Astrocyte of the cerebellum (primary cell): ENCODE results near the gene PDE8A.

Experiments
- DNase-seq: peaks from one replicate; pipeline ENCODE4 v3.0.0-alpha.2; 2011; ENCODE audit warnings: low read depth
- H3K4me3 ChIP-seq: 2 replicates; pipeline ENCODE4 v1.5.1; 2011; ENCODE audit warnings: mild to moderate bottlenecking, low read depth, low read length, moderate library complexity
- in situ Hi-C: cut with HindIII; loops from 2 replicates; pipeline ENCODE4 v1.10.0; 2017; ENCODE audit warnings: low sequenced_read_pairs
- TF ChIP-seq, protein P1 (sequence below): IDR thresholded peaks from 2 replicates; pipeline ENCODE4 v1.5.1; 2012; ENCODE audit warnings: low read length, low read depth, moderate library complexity, mild to moderate bottlenecking; ENCODE audit errors: missing control alignments

Gene PDE8A

DNA sequence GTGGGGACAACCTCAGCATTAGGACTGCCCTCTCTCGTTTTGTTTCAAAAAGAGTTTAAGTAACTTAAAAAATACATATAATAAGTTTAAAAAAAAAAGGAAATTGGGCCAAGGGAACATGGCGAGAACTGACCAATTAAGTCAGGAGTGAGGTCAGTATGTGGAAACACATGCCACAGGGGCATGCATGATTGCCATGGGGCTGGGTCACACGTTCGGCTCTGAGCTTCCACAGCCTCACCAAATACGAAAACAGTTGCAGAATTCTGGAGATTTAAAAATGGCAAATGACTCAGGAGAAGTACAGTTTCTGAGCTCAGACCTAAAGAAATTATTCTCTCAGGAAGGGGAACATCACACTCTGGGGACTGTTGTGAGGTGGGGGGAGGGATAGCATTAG lies 24.1 kb downstream of the PDE8A start:
- DNase-seq = no peak
- in situ Hi-C loops = no loop called here
- TF ChIP-seq, protein P1, sequence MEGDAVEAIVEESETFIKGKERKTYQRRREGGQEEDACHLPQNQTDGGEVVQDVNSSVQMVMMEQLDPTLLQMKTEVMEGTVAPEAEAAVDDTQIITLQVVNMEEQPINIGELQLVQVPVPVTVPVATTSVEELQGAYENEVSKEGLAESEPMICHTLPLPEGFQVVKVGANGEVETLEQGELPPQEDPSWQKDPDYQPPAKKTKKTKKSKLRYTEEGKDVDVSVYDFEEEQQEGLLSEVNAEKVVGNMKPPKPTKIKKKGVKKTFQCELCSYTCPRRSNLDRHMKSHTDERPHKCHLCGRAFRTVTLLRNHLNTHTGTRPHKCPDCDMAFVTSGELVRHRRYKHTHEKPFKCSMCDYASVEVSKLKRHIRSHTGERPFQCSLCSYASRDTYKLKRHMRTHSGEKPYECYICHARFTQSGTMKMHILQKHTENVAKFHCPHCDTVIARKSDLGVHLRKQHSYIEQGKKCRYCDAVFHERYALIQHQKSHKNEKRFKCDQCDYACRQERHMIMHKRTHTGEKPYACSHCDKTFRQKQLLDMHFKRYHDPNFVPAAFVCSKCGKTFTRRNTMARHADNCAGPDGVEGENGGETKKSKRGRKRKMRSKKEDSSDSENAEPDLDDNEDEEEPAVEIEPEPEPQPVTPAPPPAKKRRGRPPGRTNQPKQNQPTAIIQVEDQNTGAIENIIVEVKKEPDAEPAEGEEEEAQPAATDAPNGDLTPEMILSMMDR = no peak
- H3K4me3 ChIP-seq = no peak overlapping the region

DNA sequence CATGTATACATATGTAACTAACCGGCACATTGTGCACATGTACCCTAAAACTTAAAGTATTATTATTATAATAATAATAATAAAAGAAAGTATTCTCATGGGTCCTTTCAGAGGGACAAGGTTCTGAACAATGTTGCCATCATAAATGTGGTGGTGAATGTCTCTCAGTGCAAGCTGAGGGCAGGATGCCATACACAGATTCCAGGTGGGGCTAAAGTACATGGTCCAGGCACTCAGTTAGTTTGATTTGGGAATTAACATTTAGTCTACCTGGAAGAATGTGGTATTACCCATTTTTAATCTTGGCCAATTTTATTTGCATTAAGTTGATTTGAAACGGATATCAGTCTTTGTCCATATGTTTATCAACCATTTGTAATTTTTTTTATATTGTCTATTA lies 24.5 kb downstream of the PDE8A start:
- H3K4me3 ChIP-seq = no peak overlapping the region
- TF ChIP-seq, protein P1 = no peak
- DNase-seq = no peak
- in situ Hi-C loops = no loop called here

DNA sequence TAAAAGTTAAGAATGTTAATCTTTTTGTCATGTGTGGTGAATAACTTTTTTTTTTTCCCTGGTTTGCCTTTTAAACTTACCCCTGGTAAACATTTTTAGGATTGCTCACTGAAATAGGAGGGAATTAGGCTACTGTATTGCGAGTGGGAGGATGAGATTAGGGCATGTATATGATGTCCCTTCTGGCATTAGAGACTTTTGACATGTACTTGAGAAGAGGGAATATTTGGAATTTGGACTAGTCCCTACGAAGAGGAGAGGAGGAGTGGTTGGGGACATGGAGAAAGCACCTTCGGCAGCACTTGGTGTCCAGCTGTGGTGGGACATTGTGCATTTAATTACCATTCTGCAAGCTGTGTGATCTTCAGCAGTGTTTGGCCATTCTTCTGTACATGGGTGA lies 25.0 kb downstream of the PDE8A start:
- TF ChIP-seq, protein P1 = no peak
- H3K4me3 ChIP-seq = no peak overlapping the region
- in situ Hi-C loops = no loop called here
- no peak for DNase-seq

DNA sequence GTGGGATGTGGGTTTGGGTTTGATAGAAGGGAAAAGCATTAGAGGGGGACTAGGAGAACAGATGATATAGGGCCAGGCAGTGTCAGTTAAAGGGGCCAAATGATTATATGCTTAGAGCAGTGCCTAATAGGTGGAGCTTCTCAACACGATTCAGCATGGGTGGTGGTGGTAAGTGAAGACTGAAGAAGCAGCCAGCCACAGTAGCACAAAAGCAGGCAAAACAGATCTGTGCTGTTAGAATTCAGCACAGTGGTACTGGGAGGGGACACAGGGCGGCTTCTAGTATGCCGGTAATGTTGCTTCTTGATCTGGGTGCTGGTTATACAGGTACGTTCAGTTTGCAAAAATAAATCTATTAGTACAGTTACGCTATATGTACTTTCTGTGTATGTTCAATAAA lies 25.5 kb downstream of the PDE8A start:
- TF ChIP-seq, protein P1 = no peak
- DNase-seq = no peak
- no peak overlapping the region for H3K4me3 ChIP-seq
- in situ Hi-C loops = no loop called here

DNA sequence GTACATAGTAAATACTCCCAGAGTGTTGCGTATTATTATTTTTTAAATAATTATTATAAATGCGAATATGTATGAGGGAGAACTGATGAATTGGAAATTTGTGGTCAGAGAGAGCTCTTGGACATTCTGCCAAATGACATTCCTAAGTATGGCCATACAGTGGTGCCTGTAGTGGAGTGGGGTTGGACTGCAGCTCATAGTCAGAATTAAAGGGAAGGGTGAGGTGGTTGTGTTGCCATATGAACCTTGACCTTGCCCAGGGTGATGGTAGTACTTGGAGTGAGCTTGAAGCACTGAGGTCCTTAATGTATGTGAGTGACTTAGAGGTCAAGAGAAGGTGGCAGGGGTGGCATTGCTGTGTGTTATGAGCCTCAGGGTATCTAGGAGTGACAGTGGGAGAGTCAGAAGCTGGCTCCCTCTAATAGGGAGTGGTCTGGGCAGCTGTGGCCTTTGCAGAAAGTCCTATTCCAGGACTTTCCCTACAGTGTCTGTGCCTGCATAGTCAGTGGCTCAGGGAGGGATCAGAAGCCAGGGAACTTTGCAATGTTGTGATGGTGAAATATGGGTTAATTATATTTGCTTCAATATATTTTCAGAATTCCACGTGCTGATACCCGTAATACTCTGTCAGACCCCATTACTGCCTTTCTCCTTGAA lies 26.2 kb downstream of the PDE8A start:
- H3K4me3 ChIP-seq = no peak overlapping the region
- in situ Hi-C loops = no loop called here
- TF ChIP-seq, protein P1 = no peak
- DNase-seq = no peak

DNA sequence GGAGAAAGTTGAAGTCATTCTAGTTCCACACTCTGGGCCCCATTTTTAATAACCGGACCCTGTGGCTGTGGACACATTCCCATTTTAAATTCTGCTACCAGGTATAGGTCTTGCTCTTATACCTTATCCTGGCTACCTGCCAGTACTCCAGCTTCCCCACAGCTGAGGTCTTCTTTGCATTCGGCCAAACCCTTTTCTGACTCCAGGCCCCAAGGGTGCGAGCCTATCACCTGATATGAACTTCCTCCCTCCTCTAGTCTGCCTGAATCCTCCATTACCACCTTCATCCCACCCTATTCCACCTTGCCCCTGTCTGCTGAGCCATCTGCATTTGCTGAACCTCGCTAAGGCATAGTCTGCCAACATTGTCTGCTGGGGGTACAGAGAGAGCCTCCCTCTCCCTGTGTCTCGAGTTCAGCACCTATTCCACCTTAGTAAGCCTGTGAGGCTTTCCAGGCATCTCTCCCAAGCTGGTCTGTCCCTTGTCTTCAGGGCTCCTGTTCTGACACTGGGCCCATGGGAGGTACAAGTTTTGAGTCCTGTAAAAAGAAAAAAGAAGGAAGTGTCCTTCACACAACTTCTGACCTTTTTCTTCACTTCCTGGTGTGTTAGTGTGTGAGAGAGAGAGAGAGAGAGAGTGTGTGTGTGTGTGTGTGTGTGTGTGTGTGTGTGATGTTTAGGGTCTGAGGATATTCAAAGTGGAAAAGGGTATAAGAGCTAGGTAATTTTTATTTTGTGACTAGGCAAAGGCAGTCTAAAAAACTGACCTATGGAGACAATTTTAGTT lies 27.0 kb downstream of the PDE8A start:
- in situ Hi-C loops = no loop called here
- no peak for DNase-seq
- no peak overlapping the region for H3K4me3 ChIP-seq
- TF ChIP-seq, protein P1 = no peak
